Naive B cell (primary cell): ENCODE measurements around the gene HUNK. TPM values are rescaled to one million over a fixed set of nuclear protein-coding genes. Genes with fewer than 3 reads are reported as not detected.
"Not testable (repeated sequence)": the region's sequence is repeated elsewhere in the genome, so short reads cannot be mapped to it uniquely, and the experiment has no call there.

Experiments used
- ATAC-seq, 2 donors: fragments of 150-1000 bp; cut with Tn5 transposase; 2 replicates each; pipeline ENCODE4 v1.10.0; 2021; ENCODE audit warnings: low read depth in 2 of 2, mild to moderate bottlenecking in 2 of 2, moderate library complexity in 2 of 2
- DNase-seq: peaks from one replicate; pipeline ENCODE4 v3.0.0; 2022
- H3K27ac Mint-ChIP-seq, 6 donors: one replicate each; pipeline ENCODE4 v1.8.0; 2020 to 2022; ENCODE audit warnings: mild to moderate bottlenecking in 6 of 6, mixed read lengths in 6 of 6, moderate library complexity in 5 of 6, inconsistent platforms in 2 of 6
- H3K27me3 Mint-ChIP-seq, 3 donors: one replicate each; pipeline ENCODE4 v1.8.0; 2021 to 2022; ENCODE audit warnings: mixed read lengths in 3 of 3, mild to moderate bottlenecking in 1 of 3
- H3K36me3 Mint-ChIP-seq, 2 donors: one replicate each; pipeline ENCODE4 v1.8.0; 2020 to 2022; ENCODE audit warnings: mixed read lengths in 2 of 2, inconsistent platforms in 1 of 2, mild to moderate bottlenecking in 1 of 2
- H3K4me1 Mint-ChIP-seq, 3 donors: one replicate each; pipeline ENCODE4 v1.8.0; 2020 to 2022; ENCODE audit warnings: mixed read lengths in 3 of 3, inconsistent platforms in 1 of 3, mild to moderate bottlenecking in 1 of 3, moderate library complexity in 1 of 3
- H3K4me3 Mint-ChIP-seq, 8 donors: one replicate each; pipeline ENCODE4 v1.8.0; 2020 to 2022; ENCODE audit warnings: mild to moderate bottlenecking in 8 of 8, mixed read lengths in 8 of 8, moderate library complexity in 8 of 8, inconsistent platforms in 2 of 8
- H3K9me3 Mint-ChIP-seq, 7 donors: one replicate each; pipeline ENCODE4 v1.8.0; 2020 to 2022; ENCODE audit warnings: mixed read lengths in 7 of 7, mild to moderate bottlenecking in 5 of 7, inconsistent platforms in 2 of 7, moderate library complexity in 1 of 7
- polyA plus RNA-seq, 6 donors: library from polyadenylated mRNA; unstranded; fragments of 300-500 nt; fragmentation: Illumina TruSeq; gene quantifications; one replicate each; pipeline ENCODE4 v1.2.3, GENCODE V29; 2021; ENCODE audit warnings: low read depth in 6 of 6

The HUNK gene
- polyA plus RNA-seq, 6 donors from 2014 or later = 0.05 TPM; not detected in 5

DNA sequence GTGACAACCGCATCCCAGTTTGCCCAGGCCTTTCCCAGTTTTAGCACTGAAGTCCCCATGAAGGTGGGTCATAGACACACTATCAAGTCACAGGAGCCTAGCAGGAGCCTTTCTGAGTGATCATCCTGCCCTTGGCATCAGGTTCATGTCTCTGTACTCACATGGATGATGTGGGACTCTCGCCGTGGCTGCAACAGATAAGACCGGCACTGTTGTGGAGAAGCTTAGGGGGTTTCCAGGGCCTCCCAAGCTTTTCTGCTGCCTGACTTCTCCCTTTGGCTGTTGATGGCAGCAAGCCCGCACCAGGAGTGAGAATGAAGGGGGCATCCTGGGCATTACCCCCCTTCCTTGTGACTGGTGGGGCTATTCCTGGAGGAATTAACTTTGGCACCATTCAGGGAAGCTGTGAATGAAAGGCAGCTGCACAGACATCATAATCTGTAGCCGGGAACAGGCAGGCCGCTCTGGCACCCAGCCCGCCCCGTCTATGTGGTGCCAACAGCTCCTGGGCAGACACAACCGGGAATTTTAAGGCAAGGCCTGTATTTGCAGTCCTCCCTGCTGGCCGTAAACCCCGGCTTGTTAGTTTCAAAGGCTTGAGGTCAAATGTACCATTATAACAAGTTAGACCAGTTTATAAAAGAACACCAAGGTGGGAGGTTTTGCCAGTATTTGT lies 148.6 kb downstream of the HUNK start:
- DNase-seq (no peak), ATAC-seq (no peak)
- no peaks in the 10 kb centered on the region for H3K9me3 Mint-ChIP-seq
- no peak overlapping the region for H3K4me3 Mint-ChIP-seq
- peaks cover 0 to 5% (median 0%) of the 10 kb centered on the region in 3 donors for H3K27me3 Mint-ChIP-seq
- H3K36me3 Mint-ChIP-seq = no peaks in the 10 kb centered on the region
- peaks cover 0 to 3% (median 0%) of the 10 kb centered on the region in 3 donors for H3K4me1 Mint-ChIP-seq
- peak overlapping the region in 1 of 6 donors; percentile 1 for H3K27ac Mint-ChIP-seq

DNA sequence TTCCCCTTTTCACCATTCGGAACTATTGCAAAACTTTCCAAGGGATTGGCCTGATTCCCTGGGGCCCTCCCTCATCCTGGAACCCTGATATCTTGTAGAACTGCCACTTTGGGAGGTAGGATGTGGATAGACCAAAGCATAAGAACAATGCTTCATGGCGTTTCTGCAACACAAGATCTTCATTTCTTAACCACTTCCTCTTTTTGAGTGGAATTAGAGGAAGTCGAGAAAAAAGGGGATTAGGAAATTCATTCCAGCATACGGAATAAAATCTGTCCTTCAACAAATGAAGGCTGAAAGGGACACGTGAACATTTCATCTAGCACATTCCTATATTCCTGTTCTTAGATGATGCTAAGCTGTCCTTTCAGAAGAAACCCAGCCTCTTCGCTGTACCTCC lies 149.3 kb downstream of the HUNK start:
- ATAC-seq = no peak
- H3K27ac Mint-ChIP-seq = no peak overlapping the region
- no peaks in the 10 kb centered on the region for H3K9me3 Mint-ChIP-seq
- peaks cover 0 to 3% (median 0%) of the 10 kb centered on the region in 3 donors for H3K4me1 Mint-ChIP-seq
- peaks cover 0 to 5% (median 0%) of the 10 kb centered on the region in 3 donors for H3K27me3 Mint-ChIP-seq
- no peak for DNase-seq
- no peaks in the 10 kb centered on the region for H3K36me3 Mint-ChIP-seq
- no peak overlapping the region for H3K4me3 Mint-ChIP-seq

DNA sequence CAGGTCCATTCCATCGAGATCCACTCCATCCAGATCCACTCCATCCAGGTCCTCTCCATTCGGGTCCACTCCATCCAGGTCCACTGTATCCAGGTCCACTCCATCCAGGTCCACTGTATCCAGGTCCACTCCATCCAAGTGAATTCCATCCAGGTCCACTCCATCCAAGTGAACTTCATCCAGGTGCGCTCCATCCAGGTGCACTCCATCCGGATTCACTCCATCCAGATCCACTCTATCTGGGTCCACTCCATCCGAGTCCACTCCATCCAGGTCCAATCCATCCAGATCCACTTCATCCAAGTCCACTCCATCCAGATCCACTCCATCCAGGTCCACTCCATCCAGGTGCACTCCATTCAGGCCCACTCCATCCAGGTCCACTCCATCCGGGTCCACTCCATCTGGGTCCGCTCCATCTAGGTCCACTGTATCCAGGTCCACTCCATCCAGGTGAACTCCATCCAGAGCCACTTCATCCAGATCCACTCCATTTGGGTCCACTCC lies 157.4 kb downstream of the HUNK start:
- Mint-ChIP-seq H3K9me3 (peaks cover 0 to 12% (median 5%) of the 10 kb centered on the region in 7 donors), H3K4me1 (peaks cover 0 to 5% (median 0%) of the 10 kb centered on the region in 3 donors), H3K27me3 (peaks cover 0 to 9% (median 5%) of the 10 kb centered on the region in 3 donors), H3K27ac (no peak overlapping the region), H3K36me3 (peaks cover 0 to 10% of the 10 kb centered on the region in 2 donors), H3K4me3 (no peak overlapping the region)
- DNase-seq (no peak), ATAC-seq (no peak)

DNA sequence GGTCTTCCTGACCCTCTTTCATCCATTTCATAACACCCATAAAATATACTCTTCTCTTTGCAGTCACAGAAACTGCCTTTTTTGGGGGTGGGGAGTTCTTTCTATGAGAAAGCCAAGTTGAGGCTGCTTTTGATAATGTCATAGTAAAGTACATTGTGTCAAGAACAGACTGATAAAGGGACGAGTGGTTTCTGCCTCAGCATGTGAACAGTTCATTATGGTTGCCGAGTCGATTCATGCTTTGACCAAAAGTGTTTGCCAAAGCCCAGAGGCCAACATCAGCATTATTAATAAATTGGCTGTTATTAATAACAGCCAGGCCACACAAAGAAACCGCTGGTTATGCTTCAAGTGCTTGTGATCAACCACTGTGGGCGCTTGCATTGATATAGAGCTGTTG lies 162.0 kb downstream of the HUNK start:
- Mint-ChIP-seq H3K27ac (no peak overlapping the region), H3K4me1 (peaks cover 0 to 5% (median 0%) of the 10 kb centered on the region in 3 donors), H3K4me3 (no peak overlapping the region), H3K36me3 (peaks cover 0 to 8% of the 10 kb centered on the region in 2 donors), H3K9me3 (peaks cover 0 to 13% (median 6%) of the 10 kb centered on the region in 7 donors), H3K27me3 (peaks cover 0 to 17% (median 10%) of the 10 kb centered on the region in 3 donors)
- DNase-seq (no peak), ATAC-seq (no peak)

DNA sequence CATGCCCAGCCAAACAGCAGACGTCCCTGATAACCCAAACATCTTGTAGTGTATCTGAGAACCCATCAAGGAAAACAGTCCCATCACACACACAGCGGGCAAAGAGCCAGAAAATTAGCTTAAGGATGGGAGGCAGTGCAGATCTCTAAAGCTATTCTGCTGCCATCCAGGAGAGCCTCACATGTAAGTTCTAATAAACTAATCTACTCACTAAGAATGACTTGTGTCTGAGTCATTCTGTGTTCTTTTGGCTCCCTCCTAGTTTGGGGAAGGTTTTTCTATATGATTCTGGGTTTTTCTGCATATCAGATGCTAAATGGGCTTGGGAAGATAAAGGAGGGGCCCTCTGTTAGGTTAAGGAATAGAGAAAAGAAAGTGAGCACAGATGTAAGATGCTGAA lies 162.8 kb downstream of the HUNK start:
- Mint-ChIP-seq H3K4me3 (no peak overlapping the region), H3K9me3 (peaks cover 0 to 6% (median 2%) of the 10 kb centered on the region in 7 donors), H3K4me1 (no peaks in the 10 kb centered on the region), H3K27ac (no peak overlapping the region), H3K27me3 (peaks cover 6 to 15% (median 13%) of the 10 kb centered on the region in 3 donors), H3K36me3 (peaks cover 0 to under 1% of the 10 kb centered on the region in 2 donors)
- no peak for ATAC-seq
- no peak for DNase-seq

DNA sequence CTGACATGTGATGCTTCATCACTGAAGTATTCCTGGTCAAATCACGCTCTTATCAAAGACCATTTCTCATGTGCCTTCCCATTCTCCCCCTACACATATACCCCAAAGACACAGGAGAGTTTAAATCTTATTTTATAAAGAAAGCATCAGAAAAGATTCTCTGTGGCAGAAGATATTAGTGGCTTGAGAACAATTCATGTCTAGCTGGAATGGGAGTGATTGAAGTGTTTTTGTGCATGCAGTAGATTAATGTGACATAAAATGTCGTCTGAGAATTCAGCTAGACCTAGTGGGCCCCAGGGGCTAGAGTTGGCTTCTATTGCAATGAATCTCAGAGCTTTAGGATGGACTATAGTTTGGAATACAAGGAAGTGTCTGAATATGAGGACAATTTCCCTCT lies 163.9 kb downstream of the HUNK start:
- Mint-ChIP-seq H3K27me3 (peaks cover 10 to 24% (median 13%) of the 10 kb centered on the region in 3 donors), H3K9me3 (peaks cover 0 to 12% (median 6%) of the 10 kb centered on the region in 7 donors), H3K4me3 (no peak overlapping the region), H3K27ac (no peak overlapping the region), H3K36me3 (no peaks in the 10 kb centered on the region), H3K4me1 (no peaks in the 10 kb centered on the region)
- ATAC-seq (no peak), DNase-seq (no peak)

DNA sequence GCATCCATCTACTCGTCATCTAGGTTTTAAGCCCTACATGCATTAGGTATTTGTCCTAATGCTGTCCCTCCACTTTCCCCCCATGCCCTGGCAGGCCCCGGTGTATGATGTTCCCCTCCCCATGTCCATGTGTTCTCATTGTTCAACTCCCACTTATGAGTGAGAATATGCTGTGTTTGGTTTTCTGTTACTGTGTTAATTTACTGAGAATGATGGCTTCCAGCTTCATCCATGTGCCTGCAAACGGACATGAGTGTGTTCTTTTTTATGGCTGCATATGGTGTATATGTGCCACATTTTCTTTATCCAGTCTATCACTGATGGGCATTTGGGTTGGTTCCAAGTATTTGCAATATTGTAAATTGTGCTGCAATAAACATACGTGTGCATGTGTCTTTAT lies 165.9 kb downstream of the HUNK start:
- not testable (repeated sequence) for H3K27ac Mint-ChIP-seq, DNase-seq, H3K4me1 Mint-ChIP-seq, ATAC-seq, H3K4me3 Mint-ChIP-seq, H3K36me3 Mint-ChIP-seq
- Mint-ChIP-seq H3K27me3 (peaks cover 10 to 24% (median 13%) of the 10 kb centered on the region in 3 donors), H3K9me3 (peaks cover 0 to 17% (median 7%) of the 10 kb centered on the region in 7 donors)

DNA sequence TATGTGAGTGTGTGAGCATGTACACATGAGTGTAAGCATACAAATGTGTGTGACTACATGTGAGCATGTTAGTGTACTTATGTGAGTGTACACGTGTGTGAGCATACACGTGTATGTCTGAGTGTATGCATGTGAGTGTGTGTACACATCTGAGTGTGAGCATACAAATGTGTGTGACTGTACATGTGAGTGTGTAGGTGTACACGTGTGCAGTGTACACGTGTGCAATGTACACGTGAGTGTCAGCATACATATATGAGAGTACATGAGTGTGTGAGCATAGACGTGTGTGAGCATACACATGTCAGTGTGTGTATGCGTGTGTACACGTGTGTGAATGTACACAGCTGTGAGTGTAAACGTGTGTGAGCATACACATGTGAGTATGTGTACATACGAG lies 170.6 kb downstream of the HUNK start:
- Mint-ChIP-seq H3K4me1 (no peaks in the 10 kb centered on the region), H3K36me3 (no peaks in the 10 kb centered on the region), H3K27me3 (peaks cover 6 to 22% (median 10%) of the 10 kb centered on the region in 3 donors), H3K9me3 (peaks cover 0 to 18% (median 6%) of the 10 kb centered on the region in 7 donors), H3K4me3 (no peak overlapping the region), H3K27ac (no peak overlapping the region)
- no peak for ATAC-seq
- no peak for DNase-seq

DNA sequence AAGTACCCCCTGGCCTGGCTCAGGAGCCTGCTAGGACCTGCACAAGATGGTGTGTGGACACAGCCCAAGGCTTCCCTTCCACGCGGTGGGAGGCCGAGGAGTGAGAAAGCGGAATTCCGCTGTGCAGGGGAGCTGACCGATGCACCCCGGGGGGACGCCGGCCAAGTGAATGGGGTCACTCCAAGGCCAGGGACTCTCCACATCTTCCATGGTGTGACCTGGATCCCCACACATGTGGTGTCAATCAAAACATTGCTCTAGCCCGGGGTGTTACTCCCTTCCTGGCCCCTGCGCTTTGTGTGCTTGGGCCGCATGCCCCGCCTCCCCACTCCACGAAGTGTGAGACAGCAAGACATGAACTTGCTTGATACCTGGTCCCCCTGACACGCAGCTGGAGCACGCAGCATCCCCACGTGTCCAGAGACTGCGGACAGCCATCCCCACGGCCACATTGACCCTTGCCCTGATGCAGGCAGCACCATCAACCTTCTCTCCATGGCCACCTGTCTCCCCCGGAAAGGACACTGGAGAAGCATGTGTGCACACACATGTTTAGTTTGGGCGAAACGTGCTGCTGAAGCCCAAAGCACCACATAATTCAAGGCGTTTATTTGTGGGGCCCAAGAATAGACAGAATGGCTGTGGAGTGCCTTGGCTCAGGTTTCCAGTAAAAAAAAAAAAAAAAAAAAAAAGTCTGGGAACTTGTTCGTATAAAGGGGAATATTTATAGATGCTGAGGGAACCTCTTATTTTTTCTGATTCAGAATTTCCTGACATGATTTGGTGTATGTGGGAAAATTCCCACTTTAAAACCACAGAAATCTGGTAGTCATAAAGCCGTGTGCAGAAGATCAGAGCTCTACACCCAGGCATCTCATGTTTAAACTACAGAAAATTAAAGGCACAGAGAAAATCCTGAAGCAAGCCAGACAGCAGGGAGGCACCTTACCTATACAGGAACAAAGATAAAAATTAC lies 171.7 kb downstream of the HUNK start:
- Mint-ChIP-seq H3K27ac (no peak overlapping the region), H3K27me3 (peaks cover 6 to 22% (median 10%) of the 10 kb centered on the region in 3 donors), H3K4me3 (no peak overlapping the region), H3K4me1 (no peaks in the 10 kb centered on the region), H3K36me3 (no peaks in the 10 kb centered on the region), H3K9me3 (peaks cover 0 to 18% (median 6%) of the 10 kb centered on the region in 7 donors)
- no peak for DNase-seq
- ATAC-seq = no peak

DNA sequence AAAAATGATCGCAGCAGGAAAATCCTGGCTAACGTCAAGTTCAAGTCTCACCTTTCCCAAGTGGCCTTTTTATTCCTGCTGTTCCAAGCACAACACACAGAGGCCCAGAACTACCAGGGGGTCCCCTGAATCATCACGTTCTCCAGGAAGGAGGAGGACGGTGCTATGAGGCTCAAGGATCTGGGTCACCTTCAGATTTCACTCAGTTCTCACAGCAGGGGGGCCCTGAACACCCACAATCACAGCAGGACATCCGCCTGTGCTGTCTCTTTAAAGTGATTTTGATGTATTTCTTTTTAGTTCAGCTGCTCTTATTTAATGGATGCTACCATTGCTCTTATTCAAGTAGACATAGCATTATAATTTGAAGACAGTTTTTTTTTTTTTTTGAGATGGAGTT lies 173.4 kb downstream of the HUNK start:
- DNase-seq (no peak), ATAC-seq (no peak)
- peaks cover 1 to 12% (median 6%) of the 10 kb centered on the region in 7 donors for H3K9me3 Mint-ChIP-seq
- H3K4me1 Mint-ChIP-seq = no peaks in the 10 kb centered on the region
- H3K27ac Mint-ChIP-seq = no peak overlapping the region
- no peak overlapping the region for H3K4me3 Mint-ChIP-seq
- no peaks in the 10 kb centered on the region for H3K36me3 Mint-ChIP-seq
- H3K27me3 Mint-ChIP-seq = peaks cover 0 to 11% (median 6%) of the 10 kb centered on the region in 3 donors

DNA sequence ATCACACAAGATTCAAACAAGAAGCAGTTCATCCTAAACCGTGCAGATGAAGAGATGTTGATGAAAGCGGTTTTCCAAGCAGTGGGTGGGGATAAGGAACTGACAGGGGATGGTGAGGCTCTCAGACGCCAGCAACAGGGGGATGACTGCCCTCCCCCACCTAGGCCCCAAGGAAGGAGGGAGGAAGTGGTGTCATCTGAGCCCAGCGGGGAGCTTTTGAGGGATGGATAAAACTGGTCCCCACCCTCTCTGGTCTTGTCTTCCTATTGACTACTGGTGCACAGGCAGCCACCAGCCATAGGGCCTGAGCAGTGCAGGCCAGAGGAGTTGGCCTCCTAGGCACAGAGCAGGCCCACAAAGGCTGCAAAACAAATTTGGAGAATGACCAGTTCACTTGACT lies 175.5 kb downstream of the HUNK start:
- ATAC-seq = no peak
- peak overlapping the region in 1 of 6 donors; percentile 66 for H3K27ac Mint-ChIP-seq
- peaks cover 0 to 8% (median 6%) of the 10 kb centered on the region in 3 donors for H3K27me3 Mint-ChIP-seq
- peaks cover 5 to 12% of the 10 kb centered on the region in 2 donors for H3K36me3 Mint-ChIP-seq
- no peaks in the 10 kb centered on the region for H3K4me1 Mint-ChIP-seq
- DNase-seq = no peak
- no peak overlapping the region for H3K4me3 Mint-ChIP-seq
- H3K9me3 Mint-ChIP-seq = peaks cover 9 to 25% (median 18%) of the 10 kb centered on the region in 7 donors
